ENCODE results near the gene GALNT3. TPM values are rescaled to one million over a fixed set of nuclear protein-coding genes. Genes with fewer than 3 reads are reported as not detected.

Gene GALNT3
- 11.8 TPM for total RNA-seq (ENCODE audit: insufficient read depth, low replicate concordance)

GRCh38 chr2:165793779-165794535, at the start of gene GALNT3:
Gene GALNT3 (minus strand): TSS chr2:165794247. CDS start chr2:165770700, 23,547 bp downstream.
- DNase-seq (ENCODE audit: low spot score) = peak; percentile 40

- no peak for DNase-seq (ENCODE audit: low spot score)
Measured at GRCh38 chr2:165843351-165843750, 49.3 kb upstream of the GALNT3 start.

GRCh38 chr2:165840333-165840958, 46.4 kb upstream of the GALNT3 start:
- no peak for DNase-seq (ENCODE audit: low spot score)

GRCh38 chr2:165839610-165840009, 45.6 kb upstream of the GALNT3 start:
- DNase-seq (ENCODE audit: low spot score) = no peak

- peak; percentile 77 for DNase-seq (ENCODE audit: low spot score)
Measured at GRCh38 chr2:165837122-165837521, 43.1 kb upstream of the GALNT3 start.

- DNase-seq (ENCODE audit: low spot score) = no peak
Measured at GRCh38 chr2:165835363-165835762, 41.3 kb upstream of the GALNT3 start.

GRCh38 chr2:165833156-165833555, 39.1 kb upstream of the GALNT3 start:
- peak; percentile 68 for DNase-seq (ENCODE audit: low spot score)

- DNase-seq (ENCODE audit: low spot score) = no peak
Measured at GRCh38 chr2:165827921-165828276, 33.9 kb upstream of the GALNT3 start.

- DNase-seq (ENCODE audit: low spot score) = no peak
Measured at GRCh38 chr2:165827016-165827920, 33.2 kb upstream of the GALNT3 start.

- DNase-seq (ENCODE audit: low spot score) = peak; percentile 29
Measured at GRCh38 chr2:165825041-165825440, 31.0 kb upstream of the GALNT3 start.

GRCh38 chr2:165820296-165820695, 26.2 kb upstream of the GALNT3 start:
- peak; percentile 11 for DNase-seq (ENCODE audit: low spot score)

- no peak for DNase-seq (ENCODE audit: low spot score)
Measured at GRCh38 chr2:165818920-165819319, 24.9 kb upstream of the GALNT3 start.

- DNase-seq (ENCODE audit: low spot score) = no peak
Measured at GRCh38 chr2:165815299-165816141, 21.5 kb upstream of the GALNT3 start.

GRCh38 chr2:165814473-165814872, 20.4 kb upstream of the GALNT3 start:
- no peak for DNase-seq (ENCODE audit: low spot score)

GRCh38 chr2:165811592-165812370, 17.7 kb upstream of the GALNT3 start:
- no peak for DNase-seq (ENCODE audit: low spot score)

- no peak for DNase-seq (ENCODE audit: low spot score)
Measured at GRCh38 chr2:165810418-165810817, 16.4 kb upstream of the GALNT3 start.

- peak; percentile 30 for DNase-seq (ENCODE audit: low spot score)
Measured at GRCh38 chr2:165804719-165805118, 10.7 kb upstream of the GALNT3 start.

GRCh38 chr2:165803123-165803760, 9.2 kb upstream of the GALNT3 start:
- no peak for DNase-seq (ENCODE audit: low spot score)

GRCh38 chr2:165801176-165801575, 7.1 kb upstream of the GALNT3 start:
- DNase-seq (ENCODE audit: low spot score) = no peak

Data from umbilical cord (tissue), 2 donors.